NB4 (cell line): ENCODE data around the gene ATP6V1C2.

Experiments
- POLR2A ChIP-seq: IDR thresholded peaks from 2 replicates; pipeline ENCODE4 v1.6.1; 2011; ENCODE audit warnings: mild to moderate bottlenecking; ENCODE audit not compliant: insufficient read length; ENCODE audit errors: extremely low read depth
- TF ChIP-seq, protein P1 (sequence below): IDR thresholded peaks from one replicate; pipeline ENCODE4 v1.5.1; 2012; ENCODE audit warnings: low read depth, low read length

DNA sequence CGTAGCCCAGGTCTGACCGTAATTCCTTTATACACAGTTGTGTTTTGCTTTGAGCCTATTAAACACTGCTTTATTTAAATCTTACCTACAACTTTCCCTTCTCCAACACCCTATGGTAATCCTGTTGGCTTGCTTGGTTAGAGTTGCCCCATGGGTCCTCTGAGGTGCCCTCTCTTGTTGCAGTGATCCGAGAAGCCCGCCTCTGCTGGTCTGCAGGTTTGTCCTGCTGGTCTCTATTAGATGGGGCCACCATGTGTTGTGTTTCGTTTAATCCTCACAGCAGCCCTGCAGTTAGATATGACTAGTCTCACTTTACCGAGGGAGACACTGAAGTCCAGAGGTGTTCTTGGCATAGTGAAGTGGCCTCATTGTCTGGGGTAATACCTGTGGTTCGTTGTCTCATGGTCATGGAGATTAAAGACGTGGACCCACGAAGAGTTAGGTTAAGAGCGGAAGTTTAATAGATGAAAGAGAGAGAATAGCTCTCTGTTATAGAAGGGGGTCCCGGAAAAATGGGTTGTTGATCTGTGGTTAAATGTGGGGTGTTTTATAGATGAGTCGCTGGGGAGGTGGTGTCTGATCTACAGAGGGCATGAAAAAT is 98.4 kb downstream of the ATP6V1C2 start:
- TF ChIP-seq, protein P1, sequence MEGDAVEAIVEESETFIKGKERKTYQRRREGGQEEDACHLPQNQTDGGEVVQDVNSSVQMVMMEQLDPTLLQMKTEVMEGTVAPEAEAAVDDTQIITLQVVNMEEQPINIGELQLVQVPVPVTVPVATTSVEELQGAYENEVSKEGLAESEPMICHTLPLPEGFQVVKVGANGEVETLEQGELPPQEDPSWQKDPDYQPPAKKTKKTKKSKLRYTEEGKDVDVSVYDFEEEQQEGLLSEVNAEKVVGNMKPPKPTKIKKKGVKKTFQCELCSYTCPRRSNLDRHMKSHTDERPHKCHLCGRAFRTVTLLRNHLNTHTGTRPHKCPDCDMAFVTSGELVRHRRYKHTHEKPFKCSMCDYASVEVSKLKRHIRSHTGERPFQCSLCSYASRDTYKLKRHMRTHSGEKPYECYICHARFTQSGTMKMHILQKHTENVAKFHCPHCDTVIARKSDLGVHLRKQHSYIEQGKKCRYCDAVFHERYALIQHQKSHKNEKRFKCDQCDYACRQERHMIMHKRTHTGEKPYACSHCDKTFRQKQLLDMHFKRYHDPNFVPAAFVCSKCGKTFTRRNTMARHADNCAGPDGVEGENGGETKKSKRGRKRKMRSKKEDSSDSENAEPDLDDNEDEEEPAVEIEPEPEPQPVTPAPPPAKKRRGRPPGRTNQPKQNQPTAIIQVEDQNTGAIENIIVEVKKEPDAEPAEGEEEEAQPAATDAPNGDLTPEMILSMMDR, result no peak
- TF ChIP-seq POLR2A, result no peak
